Measurements from ENCODE around the gene CDH23. TPM values are rescaled to one million over a fixed set of nuclear protein-coding genes. Genes with fewer than 3 reads are reported as not detected.
A peak's percentile ranks its signal among the peaks of the same experiment; 100 is the strongest.

CDH23 gene
- total and polyA plus RNA-seq, 9 of the 15 experiments (the other 6 are each of a cell fraction or from before 2014, with no cell fraction given) = 0.18 to 1.2 (median 0.47) TPM

DNA sequence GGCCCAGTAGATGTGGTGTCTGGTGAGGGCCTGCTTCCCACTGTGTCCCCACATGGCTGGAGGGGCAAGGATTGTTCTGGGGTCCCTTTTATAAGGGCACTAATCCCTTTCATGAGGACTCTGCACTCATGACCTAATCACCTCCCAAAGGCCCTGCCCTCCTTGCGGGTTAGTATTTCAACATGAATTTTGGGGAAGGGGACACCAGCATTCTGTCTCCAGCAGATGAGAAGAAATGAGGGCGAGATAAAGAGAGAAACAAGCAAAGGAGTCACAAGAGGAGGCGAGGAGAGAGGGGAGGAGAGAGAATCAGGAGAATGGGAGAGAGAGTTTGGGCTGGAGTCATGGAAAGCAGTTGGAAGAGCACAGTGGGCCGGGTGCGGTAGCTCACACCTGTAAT is 239.1 kb downstream of the CDH23 start (continued):
- TF ChIP-seq, protein P1, sequence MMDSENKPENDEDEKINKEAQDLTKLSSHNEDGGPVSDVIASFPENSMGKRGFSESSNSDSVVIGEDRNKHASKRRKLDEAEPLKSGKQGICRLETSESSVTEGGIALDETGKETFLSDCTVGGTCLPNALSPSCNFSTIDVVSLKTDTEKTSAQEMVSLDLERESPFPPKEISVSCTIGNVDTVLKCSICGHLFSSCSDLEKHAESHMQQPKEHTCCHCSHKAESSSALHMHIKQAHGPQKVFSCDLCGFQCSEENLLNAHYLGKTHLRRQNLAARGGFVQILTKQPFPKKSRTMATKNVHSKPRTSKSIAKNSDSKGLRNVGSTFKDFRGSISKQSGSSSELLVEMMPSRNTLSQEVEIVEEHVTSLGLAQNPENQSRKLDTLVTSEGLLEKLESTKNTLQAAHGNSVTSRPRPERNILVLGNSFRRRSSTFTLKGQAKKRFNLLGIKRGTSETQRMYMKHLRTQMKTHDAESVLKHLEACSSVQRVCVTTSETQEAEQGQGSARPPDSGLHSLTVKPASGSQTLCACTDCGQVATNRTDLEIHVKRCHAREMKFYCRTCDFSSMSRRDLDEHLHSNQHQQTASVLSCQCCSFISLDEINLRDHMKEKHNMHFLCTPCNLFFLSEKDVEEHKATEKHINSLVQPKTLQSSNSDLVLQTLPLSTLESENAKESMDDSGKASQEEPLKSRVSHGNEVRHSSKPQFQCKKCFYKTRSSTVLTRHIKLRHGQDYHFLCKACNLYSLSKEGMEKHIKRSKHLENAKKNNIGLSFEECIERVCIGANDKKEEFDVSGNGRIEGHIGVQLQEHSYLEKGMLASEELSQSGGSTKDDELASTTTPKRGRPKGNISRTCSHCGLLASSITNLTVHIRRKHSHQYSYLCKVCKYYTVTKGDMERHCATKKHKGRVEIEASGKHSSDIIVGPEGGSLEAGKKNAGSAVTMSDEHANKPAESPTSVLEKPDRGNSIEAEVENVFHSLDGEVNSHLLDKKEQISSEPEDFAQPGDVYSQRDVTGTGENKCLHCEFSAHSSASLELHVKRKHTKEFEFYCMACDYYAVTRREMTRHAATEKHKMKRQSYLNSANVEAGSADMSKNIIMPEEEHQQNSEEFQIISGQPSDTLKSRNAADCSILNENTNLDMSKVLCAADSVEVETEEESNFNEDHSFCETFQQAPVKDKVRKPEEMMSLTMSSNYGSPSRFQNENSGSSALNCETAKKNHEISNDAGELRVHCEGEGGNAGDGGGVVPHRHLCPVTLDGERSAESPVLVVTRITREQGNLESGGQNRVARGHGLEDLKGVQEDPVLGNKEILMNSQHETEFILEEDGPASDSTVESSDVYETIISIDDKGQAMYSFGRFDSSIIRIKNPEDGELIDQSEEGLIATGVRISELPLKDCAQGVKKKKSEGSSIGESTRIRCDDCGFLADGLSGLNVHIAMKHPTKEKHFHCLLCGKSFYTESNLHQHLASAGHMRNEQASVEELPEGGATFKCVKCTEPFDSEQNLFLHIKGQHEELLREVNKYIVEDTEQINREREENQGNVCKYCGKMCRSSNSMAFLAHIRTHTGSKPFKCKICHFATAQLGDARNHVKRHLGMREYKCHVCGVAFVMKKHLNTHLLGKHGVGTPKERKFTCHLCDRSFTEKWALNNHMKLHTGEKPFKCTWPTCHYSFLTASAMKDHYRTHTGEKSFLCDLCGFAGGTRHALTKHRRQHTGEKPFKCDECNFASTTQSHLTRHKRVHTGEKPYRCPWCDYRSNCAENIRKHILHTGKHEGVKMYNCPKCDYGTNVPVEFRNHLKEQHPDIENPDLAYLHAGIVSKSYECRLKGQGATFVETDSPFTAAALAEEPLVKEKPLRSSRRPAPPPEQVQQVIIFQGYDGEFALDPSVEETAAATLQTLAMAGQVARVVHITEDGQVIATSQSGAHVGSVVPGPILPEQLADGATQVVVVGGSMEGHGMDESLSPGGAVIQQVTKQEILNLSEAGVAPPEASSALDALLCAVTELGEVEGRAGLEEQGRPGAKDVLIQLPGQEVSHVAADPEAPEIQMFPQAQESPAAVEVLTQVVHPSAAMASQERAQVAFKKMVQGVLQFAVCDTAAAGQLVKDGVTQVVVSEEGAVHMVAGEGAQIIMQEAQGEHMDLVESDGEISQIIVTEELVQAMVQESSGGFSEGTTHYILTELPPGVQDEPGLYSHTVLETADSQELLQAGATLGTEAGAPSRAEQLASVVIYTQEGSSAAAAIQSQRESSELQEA (IDR thresholded peaks at IDR 0.05; ENCODE audit: low read depth) = 0 out of 2 replicates have a peak, but pooled peaks have one; percentile 6

DNA sequence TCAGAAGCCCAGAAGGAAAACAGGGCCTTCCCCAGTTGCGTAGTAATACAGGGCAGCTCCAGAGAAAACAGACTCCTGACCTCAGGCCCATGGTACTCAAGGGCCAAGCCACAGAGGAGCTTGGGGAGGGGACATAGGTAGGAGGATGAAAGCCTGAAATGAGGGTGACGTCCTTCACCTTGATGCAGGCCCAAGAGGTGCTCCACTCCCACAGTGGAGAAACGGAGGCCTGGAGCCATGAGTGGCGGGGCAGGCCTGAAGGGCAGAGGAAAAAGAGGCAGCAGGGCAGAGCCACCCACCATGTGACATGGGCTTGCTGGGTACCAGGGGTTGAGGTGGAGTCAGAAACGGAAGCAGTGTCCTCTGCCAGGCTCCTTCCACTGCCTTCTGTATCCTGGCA is 239.9 kb downstream of the CDH23 start:
- peak overlapping the region; percentile 62 to 74; a peak in 3 of 4 replicates for H3K9ac ChIP-seq (ENCODE audit: insufficient read depth in 1 of 2, low read depth in 2 of 2, low read length in 2 of 2)
- WGBS (ENCODE audit: insufficient coverage, low coverage, missing lambda C conversion rate) = 66% methylated on average over 5 of the region's 5 CpGs
- H3K9me3 ChIP-seq (replicated peaks; ENCODE audit: control insufficient read depth, insufficient read depth, low read depth, low read length) = no peaks in the 10 kb centered on the region
- ChIA-PET POLR2A (interaction anchor here (0.6 to 0.8 kb wide), 3 partner anchors 44 to 206 kb away, joined by 3 to 4 read pairs (median 3); no protein-coding TSS in a partner anchor), CTCF (ENCODE audit: low intra/inter-chr PET ratio) (no interaction called here)
- ATAC-seq (no peak), DNase-seq (ENCODE audit: extremely low read depth in 1 of 4, low spot score in 3 of 4) (no peak), FAIRE-seq (no peak)
- peaks cover 86 to 97% of the 10 kb centered on the region in 2 experiments for H3K4me1 ChIP-seq (replicated peaks in 1 of 2; ENCODE audit: control insufficient read depth in 2 of 2, insufficient read depth in 2 of 2, low read length in 2 of 2)
- peaks cover 5% of the 10 kb centered on the region for H3K9me1 ChIP-seq (ENCODE audit: control insufficient read depth, insufficient read depth, low read length)
- intact Hi-C loops (cut with micrococcal nuclease) = loop anchor here (5.0 kb wide), 3 partner anchors 46 to 111 kb away; no protein-coding TSS in a partner anchor
- H3K27ac ChIP-seq (ENCODE audit: extremely low read depth, low read depth, low read length) = peak overlapping the region; percentile 80
- H3K79me2 ChIP-seq (ENCODE audit: control insufficient read depth, insufficient read depth, low read length) = no peaks in the 10 kb centered on the region
- no peaks in the 10 kb centered on the region for H4K20me1 ChIP-seq (replicated peaks; ENCODE audit: control insufficient read depth, insufficient read depth, low read length)
- no peak overlapping the region for H3K4me2 ChIP-seq (ENCODE audit: insufficient read depth, low read length)
- no TSS peak for BruUV-seq (replicated peaks)
- H3K36me3 ChIP-seq (ENCODE audit: control insufficient read depth, insufficient read depth, low read length) = no peaks in the 10 kb centered on the region
- no peaks in the 10 kb centered on the region; a peak in 1 of 5 replicates for H3K27me3 ChIP-seq (ENCODE audit: control insufficient read depth in 2 of 2, insufficient read depth in 2 of 2, low read length in 2 of 2)
- peak overlapping the region; percentile 46 for H2AFZ ChIP-seq (ENCODE audit: low read depth, low read length)
- in situ Hi-C loops (cut with MboI) = no loop called here
- no peak overlapping the region for H3K4me3 ChIP-seq
- TF ChIP-seq ZNF436 (CRISPR knock-in tag; IDR thresholded peaks at IDR 0.05) (no peak), EWSR1 (IDR thresholded peaks at IDR 0.05; ENCODE audit: borderline replicate concordance, low read depth, partially characterized antibody) (no peak), FOXK2 (conservative IDR thresholded peaks at IDR 0.05 in 1 of 2, IDR thresholded peaks at IDR 0.05 in 1 of 2; ENCODE audit: low read depth in 2 of 2) (no peak), CREBBP (IDR thresholded peaks at IDR 0.05; ENCODE audit: low read depth, low read length) (no peak)
- TF ChIP-seq, protein P2, sequence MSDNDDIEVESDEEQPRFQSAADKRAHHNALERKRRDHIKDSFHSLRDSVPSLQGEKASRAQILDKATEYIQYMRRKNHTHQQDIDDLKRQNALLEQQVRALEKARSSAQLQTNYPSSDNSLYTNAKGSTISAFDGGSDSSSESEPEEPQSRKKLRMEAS (CRISPR knock-in tag; IDR thresholded peaks at IDR 0.05) = 0 out of 2 replicates have a peak, but pooled peaks have one; percentile 25
- TF ChIP-seq, protein P3, sequence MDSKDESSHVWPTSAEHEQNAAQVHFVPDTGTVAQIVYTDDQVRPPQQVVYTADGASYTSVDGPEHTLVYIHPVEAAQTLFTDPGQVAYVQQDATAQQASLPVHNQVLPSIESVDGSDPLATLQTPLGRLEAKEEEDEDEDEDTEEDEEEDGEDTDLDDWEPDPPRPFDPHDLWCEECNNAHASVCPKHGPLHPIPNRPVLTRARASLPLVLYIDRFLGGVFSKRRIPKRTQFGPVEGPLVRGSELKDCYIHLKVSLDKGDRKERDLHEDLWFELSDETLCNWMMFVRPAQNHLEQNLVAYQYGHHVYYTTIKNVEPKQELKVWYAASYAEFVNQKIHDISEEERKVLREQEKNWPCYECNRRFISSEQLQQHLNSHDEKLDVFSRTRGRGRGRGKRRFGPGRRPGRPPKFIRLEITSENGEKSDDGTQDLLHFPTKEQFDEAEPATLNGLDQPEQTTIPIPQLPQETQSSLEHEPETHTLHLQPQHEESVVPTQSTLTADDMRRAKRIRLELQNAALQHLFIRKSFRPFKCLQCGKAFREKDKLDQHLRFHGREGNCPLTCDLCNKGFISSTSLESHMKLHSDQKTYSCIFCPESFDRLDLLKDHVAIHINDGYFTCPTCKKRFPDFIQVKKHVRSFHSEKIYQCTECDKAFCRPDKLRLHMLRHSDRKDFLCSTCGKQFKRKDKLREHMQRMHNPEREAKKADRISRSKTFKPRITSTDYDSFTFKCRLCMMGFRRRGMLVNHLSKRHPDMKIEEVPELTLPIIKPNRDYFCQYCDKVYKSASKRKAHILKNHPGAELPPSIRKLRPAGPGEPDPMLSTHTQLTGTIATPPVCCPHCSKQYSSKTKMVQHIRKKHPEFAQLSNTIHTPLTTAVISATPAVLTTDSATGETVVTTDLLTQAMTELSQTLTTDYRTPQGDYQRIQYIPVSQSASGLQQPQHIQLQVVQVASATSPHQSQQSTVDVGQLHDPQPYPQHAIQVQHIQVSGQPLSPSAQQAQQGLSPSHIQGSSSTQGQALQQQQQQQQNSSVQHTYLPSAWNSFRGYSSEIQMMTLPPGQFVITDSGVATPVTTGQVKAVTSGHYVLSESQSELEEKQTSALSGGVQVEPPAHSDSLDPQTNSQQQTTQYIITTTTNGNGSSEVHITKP (IDR thresholded peaks at IDR 0.05; ENCODE audit: partially characterized antibody) = peak; percentile 92
